Activated naive CD8-positive, alpha-beta T cell (primary cell): ENCODE measurements around the gene UBTD1.

Experiments
- H3K27ac Mint-ChIP-seq: one replicate; pipeline ENCODE4 v1.8.0; 2021; ENCODE audit warnings: mixed read lengths
- H3K27me3 Mint-ChIP-seq: one replicate; pipeline ENCODE4 v1.8.0; 2021; ENCODE audit warnings: mixed read lengths
- H3K36me3 Mint-ChIP-seq: one replicate; pipeline ENCODE4 v1.8.0; 2021; ENCODE audit warnings: mixed read lengths
- H3K4me1 Mint-ChIP-seq: one replicate; pipeline ENCODE4 v1.8.0; 2021; ENCODE audit warnings: low read depth, mixed read lengths
- H3K4me3 Mint-ChIP-seq: one replicate; pipeline ENCODE4 v1.8.0; 2021; ENCODE audit warnings: mild to moderate bottlenecking, mixed read lengths
- H3K9me3 Mint-ChIP-seq: one replicate; pipeline ENCODE4 v1.8.0; 2021; ENCODE audit warnings: low read depth, mixed read lengths

UBTD1 gene

GRCh38 chr10:97534746-97535367, 36.1 kb downstream of the UBTD1 start:
- H3K4me3 Mint-ChIP-seq = no peak overlapping the region
- H3K27ac Mint-ChIP-seq = no peak overlapping the region
- no peaks in the 10 kb centered on the region for H3K9me3 Mint-ChIP-seq
- no peaks in the 10 kb centered on the region for H3K36me3 Mint-ChIP-seq
- no peaks in the 10 kb centered on the region for H3K4me1 Mint-ChIP-seq
- no peaks in the 10 kb centered on the region for H3K27me3 Mint-ChIP-seq

GRCh38 chr10:97537186-97537869, 38.6 kb downstream of the UBTD1 start:
- H3K4me3 Mint-ChIP-seq = no peak overlapping the region
- H3K36me3 Mint-ChIP-seq = no peaks in the 10 kb centered on the region
- H3K27me3 Mint-ChIP-seq = no peaks in the 10 kb centered on the region
- peaks cover 8% of the 10 kb centered on the region for H3K4me1 Mint-ChIP-seq
- no peak overlapping the region for H3K27ac Mint-ChIP-seq
- no peaks in the 10 kb centered on the region for H3K9me3 Mint-ChIP-seq

GRCh38 chr10:97538411-97538810, 39.7 kb downstream of the UBTD1 start:
- no peaks in the 10 kb centered on the region for H3K36me3 Mint-ChIP-seq
- no peak overlapping the region for H3K27ac Mint-ChIP-seq
- no peaks in the 10 kb centered on the region for H3K27me3 Mint-ChIP-seq
- no peak overlapping the region for H3K4me3 Mint-ChIP-seq
- no peaks in the 10 kb centered on the region for H3K9me3 Mint-ChIP-seq
- H3K4me1 Mint-ChIP-seq = peaks cover 19% of the 10 kb centered on the region

GRCh38 chr10:97538839-97539238, 40.1 kb downstream of the UBTD1 start:
- Mint-ChIP-seq H3K27ac (no peak overlapping the region), H3K27me3 (no peaks in the 10 kb centered on the region), H3K4me3 (no peak overlapping the region), H3K9me3 (no peaks in the 10 kb centered on the region), H3K4me1 (peaks cover 23% of the 10 kb centered on the region), H3K36me3 (no peaks in the 10 kb centered on the region)

GRCh38 chr10:97539523-97540200, 40.9 kb downstream of the UBTD1 start:
- Mint-ChIP-seq H3K27ac (no peak overlapping the region), H3K27me3 (no peaks in the 10 kb centered on the region)

GRCh38 chr10:97540669-97541500, 42.2 kb downstream of the UBTD1 start:
- no peaks in the 10 kb centered on the region for H3K9me3 Mint-ChIP-seq
- H3K4me3 Mint-ChIP-seq = no peak overlapping the region
- no peaks in the 10 kb centered on the region for H3K27me3 Mint-ChIP-seq
- no peaks in the 10 kb centered on the region for H3K36me3 Mint-ChIP-seq
- peaks cover 23% of the 10 kb centered on the region for H3K4me1 Mint-ChIP-seq
- H3K27ac Mint-ChIP-seq = no peak overlapping the region

More at GRCh38 chr10:97539523-97540200, 40.9 kb downstream of the UBTD1 start:
- no peaks in the 10 kb centered on the region for H3K36me3 Mint-ChIP-seq
- H3K9me3 Mint-ChIP-seq = no peaks in the 10 kb centered on the region
- H3K4me1 Mint-ChIP-seq = peaks cover 23% of the 10 kb centered on the region
- no peak overlapping the region for H3K4me3 Mint-ChIP-seq

- no peaks in the 10 kb centered on the region for H3K36me3 Mint-ChIP-seq
- H3K4me1 Mint-ChIP-seq = peaks cover 23% of the 10 kb centered on the region
- H3K4me3 Mint-ChIP-seq = peak overlapping the region; percentile 63
Observed at GRCh38 chr10:97542169-97543024, 43.7 kb downstream of the UBTD1 start.

GRCh38 chr10:97543025-97543546, 44.4 kb downstream of the UBTD1 start:
- Mint-ChIP-seq H3K27ac (peak overlapping the region; percentile 86), H3K4me3 (peak overlapping the region; percentile 63), H3K9me3 (no peaks in the 10 kb centered on the region), H3K27me3 (no peaks in the 10 kb centered on the region), H3K4me1 (peaks cover 23% of the 10 kb centered on the region), H3K36me3 (no peaks in the 10 kb centered on the region)

More at GRCh38 chr10:97542169-97543024, 43.7 kb downstream of the UBTD1 start:
- Mint-ChIP-seq H3K27ac (peak overlapping the region; percentile 86), H3K9me3 (no peaks in the 10 kb centered on the region), H3K27me3 (no peaks in the 10 kb centered on the region)

- peaks cover 20% of the 10 kb centered on the region for H3K4me1 Mint-ChIP-seq
- no peak overlapping the region for H3K27ac Mint-ChIP-seq
- H3K4me3 Mint-ChIP-seq = no peak overlapping the region
- no peaks in the 10 kb centered on the region for H3K36me3 Mint-ChIP-seq
- no peaks in the 10 kb centered on the region for H3K9me3 Mint-ChIP-seq
- H3K27me3 Mint-ChIP-seq = no peaks in the 10 kb centered on the region
Observed at GRCh38 chr10:97546456-97547270, 47.9 kb downstream of the UBTD1 start.

GRCh38 chr10:97547271-97547600, 48.5 kb downstream of the UBTD1 start:
- no peaks in the 10 kb centered on the region for H3K36me3 Mint-ChIP-seq
- H3K9me3 Mint-ChIP-seq = no peaks in the 10 kb centered on the region
- no peaks in the 10 kb centered on the region for H3K27me3 Mint-ChIP-seq
- no peak overlapping the region for H3K27ac Mint-ChIP-seq
- no peak overlapping the region for H3K4me3 Mint-ChIP-seq
- peaks cover 15% of the 10 kb centered on the region for H3K4me1 Mint-ChIP-seq

GRCh38 chr10:97547962-97548361, 49.2 kb downstream of the UBTD1 start:
- no peaks in the 10 kb centered on the region for H3K9me3 Mint-ChIP-seq
- H3K27ac Mint-ChIP-seq = no peak overlapping the region
- peaks cover 8% of the 10 kb centered on the region for H3K4me1 Mint-ChIP-seq
- H3K27me3 Mint-ChIP-seq = no peaks in the 10 kb centered on the region
- H3K4me3 Mint-ChIP-seq = no peak overlapping the region
- H3K36me3 Mint-ChIP-seq = no peaks in the 10 kb centered on the region

GRCh38 chr10:97548828-97549455, 50.2 kb downstream of the UBTD1 start:
- Mint-ChIP-seq H3K4me1 (no peaks in the 10 kb centered on the region), H3K4me3 (no peak overlapping the region), H3K36me3 (no peaks in the 10 kb centered on the region), H3K27ac (no peak overlapping the region), H3K27me3 (no peaks in the 10 kb centered on the region), H3K9me3 (no peaks in the 10 kb centered on the region)
